Stomach (tissue), 9 donors: Measurements from ENCODE around the gene ALDH1A2. TPM values are rescaled to one million over a fixed set of nuclear protein-coding genes. Genes with fewer than 3 reads are reported as not detected.

Experiments used
- DNase-seq, 2 donors: peaks; one replicate each; pipeline versions ENCODE4 v3.0.0 to v3.0.0-alpha.2; 2013 to 2019
- H3K27ac ChIP-seq, 5 donors: fragments of 200-600 bp in 4 of 5; sonication (generic) in 4 of 5; one replicate each; pipeline ENCODE4 v1.5.1; 2013 to 2019; ENCODE audit warnings: mild to moderate bottlenecking in 1 of 5, moderate library complexity in 1 of 5
- H3K27me3 ChIP-seq, 3 donors: fragments of 200-600 bp; sonication (generic); one replicate each; pipeline ENCODE4 v1.5.1; 2017 to 2019; ENCODE audit warnings: mixed run types in 1 of 3
- H3K36me3 ChIP-seq, 4 donors: fragments of 200-600 bp; sonication (generic); 1 replicate in 3 of 4; 2 replicates in 1 of 4; pipeline ENCODE4 v1.5.1; 2016 to 2019
- H3K4me1 ChIP-seq, 4 donors: fragments of 200-600 bp; sonication (generic); one replicate each; pipeline ENCODE4 v1.5.1; 2016 to 2019
- H3K4me3 ChIP-seq, 4 donors: fragments of 200-600 bp; sonication (generic) in 3 of 4; one replicate each; pipeline ENCODE4 v1.5.1; 2016 to 2019; ENCODE audit warnings: mild to moderate bottlenecking in 1 of 4
- H3K9me3 ChIP-seq, 4 donors: fragments of 200-600 bp; sonication (generic); one replicate each; pipeline ENCODE4 v1.5.1; 2016 to 2019
- EP300 ChIP-seq: sonication (generic); formaldehyde crosslinking; IDR thresholded peaks from one replicate; pipeline ENCODE4 v1.6.1; 2017; ENCODE audit warnings: antibody characterized with exemption
- POLR2A ChIP-seq, 4 donors: fragments of 450-650 bp; IDR thresholded peaks; one replicate each; pipeline ENCODE4 v1.6.1; 2016; ENCODE audit warnings: antibody characterized with exemption in 4 of 4, control low read depth in 2 of 4, mild to moderate bottlenecking in 1 of 4, moderate library complexity in 1 of 4
- POLR2AphosphoS5 ChIP-seq, 3 donors: sonication (generic); formaldehyde crosslinking; IDR thresholded peaks; one replicate each; pipeline ENCODE4 v1.6.1; 2016; ENCODE audit warnings: antibody characterized with exemption in 3 of 3
- WGBS, 5 donors: extraction: QIAGEN DNeasy Blood & Tissue Kit in 3 of 5; methylation state at CpG; one replicate each; pipeline versions ENCODE4 v1.1.5 to v1.1.7; 2013 to 2018; 5-methylcytosine and 5-hydroxymethylcytosine counted together
- intact Hi-C: fragments of 100-400 bp; cut with DNase I; formaldehyde crosslinking; loops from one replicate; pipeline ENCODE4 v1.15.1; 2023; ENCODE audit warnings: low total_unique reads
- polyA plus RNA-seq, 3 donors: library from polyadenylated mRNA; stranded (reverse); fragments of 200-250 nt; gene quantifications; one replicate each; pipeline ENCODE4 v1.2.3, GENCODE V29; 2013
- total RNA-seq, 5 donors: library from RNA; depleted of rRNA; stranded (reverse); fragments of >200 nt; gene quantifications; one replicate each; pipeline versions ENCODE4 v1.1.0 to v1.2.3, GENCODE V29; 2014 to 2016
- TF ChIP-seq, protein P1 (sequence below), 7 experiments: fragments of 450-650 bp in 4 of 7; fragments of 200-600 bp in 3 of 7; sonication (generic) in 3 of 7; IDR thresholded peaks; one replicate each; pipeline ENCODE4 v1.5.1; 2016 to 2019; ENCODE audit warnings: antibody characterized with exemption in 7 of 7, control low read depth in 2 of 7, mild to moderate bottlenecking in 1 of 7
- donor health status: healthy with polysubstance abuse.
- donor health status: Bipolar disorder and iron deficiency.
- donor health status: healthy.

Gene ALDH1A2
- total and polyA plus RNA-seq, 8 donors: 0.15 to 4.4 (median 1.1) TPM; not detected in 2

DNA sequence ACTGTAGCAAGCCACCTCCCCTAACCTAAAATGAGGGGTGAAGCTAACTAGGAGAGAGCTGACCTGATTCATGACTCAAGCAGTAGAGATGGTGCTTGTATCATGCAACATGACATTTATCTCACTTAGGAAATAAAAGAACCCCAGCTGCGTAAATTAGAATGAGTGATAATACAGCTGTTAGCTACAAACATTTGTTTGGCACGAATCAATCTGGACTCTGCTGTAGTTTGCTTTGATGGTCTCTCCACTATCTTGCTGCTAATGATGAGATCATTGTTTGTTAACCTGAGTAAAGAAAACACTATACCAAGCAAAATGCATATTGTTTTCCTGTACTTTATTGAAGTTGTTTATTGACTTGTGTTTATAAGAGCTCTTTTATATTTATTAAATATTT, 92.6 kb downstream of the ALDH1A2 start:
- WGBS, 5 donors: 53 to 61% (median 57%) methylated on average over 2 of the region's 2 CpGs
- Histone ChIP-seq H3K27ac (no peak overlapping the region), H3K4me1 (no peaks in the 10 kb centered on the region), H3K27me3 (no peaks in the 10 kb centered on the region), H3K9me3 (no peaks in the 10 kb centered on the region), H3K4me3 (no peak overlapping the region), H3K36me3 (no peaks in the 10 kb centered on the region)
- no peak for DNase-seq
- TF ChIP-seq, protein P1, sequence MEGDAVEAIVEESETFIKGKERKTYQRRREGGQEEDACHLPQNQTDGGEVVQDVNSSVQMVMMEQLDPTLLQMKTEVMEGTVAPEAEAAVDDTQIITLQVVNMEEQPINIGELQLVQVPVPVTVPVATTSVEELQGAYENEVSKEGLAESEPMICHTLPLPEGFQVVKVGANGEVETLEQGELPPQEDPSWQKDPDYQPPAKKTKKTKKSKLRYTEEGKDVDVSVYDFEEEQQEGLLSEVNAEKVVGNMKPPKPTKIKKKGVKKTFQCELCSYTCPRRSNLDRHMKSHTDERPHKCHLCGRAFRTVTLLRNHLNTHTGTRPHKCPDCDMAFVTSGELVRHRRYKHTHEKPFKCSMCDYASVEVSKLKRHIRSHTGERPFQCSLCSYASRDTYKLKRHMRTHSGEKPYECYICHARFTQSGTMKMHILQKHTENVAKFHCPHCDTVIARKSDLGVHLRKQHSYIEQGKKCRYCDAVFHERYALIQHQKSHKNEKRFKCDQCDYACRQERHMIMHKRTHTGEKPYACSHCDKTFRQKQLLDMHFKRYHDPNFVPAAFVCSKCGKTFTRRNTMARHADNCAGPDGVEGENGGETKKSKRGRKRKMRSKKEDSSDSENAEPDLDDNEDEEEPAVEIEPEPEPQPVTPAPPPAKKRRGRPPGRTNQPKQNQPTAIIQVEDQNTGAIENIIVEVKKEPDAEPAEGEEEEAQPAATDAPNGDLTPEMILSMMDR (IDR thresholded peaks at IDR 0.05): no peak
- TF ChIP-seq POLR2AphosphoS5 (IDR thresholded peaks at IDR 0.05): no peak
- TF ChIP-seq EP300: no peak
- no peak for TF ChIP-seq POLR2A (IDR thresholded peaks at IDR 0.05)
- intact Hi-C loops: no loop called here

- H3K4me3 ChIP-seq: no peak overlapping the region
- H3K4me1 ChIP-seq: no peaks in the 10 kb centered on the region
- intact Hi-C loops: no loop called here
- H3K27ac ChIP-seq: no peak overlapping the region
- H3K27me3 ChIP-seq: no peaks in the 10 kb centered on the region
- TF ChIP-seq EP300 (no peak), POLR2A (IDR thresholded peaks at IDR 0.05) (no peak), POLR2AphosphoS5 (IDR thresholded peaks at IDR 0.05) (no peak)
- TF ChIP-seq, protein P1 (IDR thresholded peaks at IDR 0.05): no peak
- DNase-seq: no peak
- no peaks in the 10 kb centered on the region for H3K36me3 ChIP-seq
- no peaks in the 10 kb centered on the region for H3K9me3 ChIP-seq
These were observed 95.5 kb downstream of the ALDH1A2 start for GRCh38 chr15:57969996-57970395.

DNA sequence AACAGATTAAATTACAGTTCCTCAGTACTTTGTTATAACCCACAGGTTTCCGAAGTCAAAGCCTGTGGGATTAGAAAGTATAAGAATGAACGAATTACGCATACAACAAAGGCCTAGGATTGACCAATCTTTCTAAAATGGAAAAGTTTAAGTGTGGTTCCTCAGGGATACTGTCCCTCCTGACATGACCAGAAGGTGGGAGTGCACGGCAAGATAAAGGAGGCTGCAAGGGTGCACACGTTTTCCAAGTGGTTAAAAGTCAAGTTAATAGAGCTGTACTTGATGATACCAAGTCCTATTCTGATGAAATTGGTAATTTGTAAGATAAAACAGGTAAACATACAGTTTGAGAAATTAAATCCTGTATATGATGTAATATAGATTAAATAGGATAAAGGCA, 96.2 kb downstream of the ALDH1A2 start:
- H3K36me3 ChIP-seq: no peaks in the 10 kb centered on the region
- TF ChIP-seq, protein P1 (IDR thresholded peaks at IDR 0.05): no peak
- intact Hi-C loops: no loop called here

DNA sequence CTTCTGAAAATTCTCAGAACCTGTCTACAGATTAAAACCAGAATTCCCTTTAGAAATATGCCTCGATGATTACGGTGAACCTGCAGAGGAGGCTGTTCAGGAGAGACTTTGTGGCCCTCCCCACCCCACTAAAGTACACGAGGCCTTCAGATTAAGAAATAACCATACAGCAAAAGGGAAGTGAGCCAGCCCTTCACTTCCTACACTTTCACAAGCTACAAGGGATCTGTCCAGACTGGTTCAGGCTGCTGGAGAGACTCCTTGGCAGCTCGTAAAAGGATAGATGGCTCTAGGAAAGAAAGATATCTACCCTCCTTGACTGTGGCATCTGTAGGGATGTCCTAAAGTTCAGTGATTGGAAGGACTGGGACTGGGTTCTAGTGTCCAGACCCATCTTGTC, 102.6 kb downstream of the ALDH1A2 start:
- Histone ChIP-seq H3K9me3 (no peaks in the 10 kb centered on the region), H3K27me3 (peaks cover 0 to 5% (median 0%) of the 10 kb centered on the region in 3 donors), H3K4me3 (no peak overlapping the region), H3K36me3 (no peaks in the 10 kb centered on the region), H3K4me1 (no peaks in the 10 kb centered on the region), H3K27ac (no peak overlapping the region)
- 68 to 78% (median 73%) methylated on average over 4 of the region's 4 CpGs for WGBS, 5 donors
- no peak for DNase-seq
- intact Hi-C loops: no loop called here
- TF ChIP-seq EP300: no peak
- TF ChIP-seq, protein P1 (IDR thresholded peaks at IDR 0.05): no peak
- no peak for TF ChIP-seq POLR2A (IDR thresholded peaks at IDR 0.05)
- no peak for TF ChIP-seq POLR2AphosphoS5 (IDR thresholded peaks at IDR 0.05)

More for the DNA sequence above, 96.2 kb downstream of the ALDH1A2 start:
- H3K4me3 ChIP-seq: no peak overlapping the region
- no peak overlapping the region for H3K27ac ChIP-seq
- H3K27me3 ChIP-seq: no peaks in the 10 kb centered on the region
- DNase-seq: peak in 1 of 2 donors; percentile 35
- no peaks in the 10 kb centered on the region for H3K9me3 ChIP-seq
- no peaks in the 10 kb centered on the region for H3K4me1 ChIP-seq
- 67 to 71% (median 70%) methylated on average over 5 of the region's 5 CpGs for WGBS, 5 donors
